H9 (cell line): ENCODE results near the gene C3orf20. TPM values are rescaled to one million over a fixed set of nuclear protein-coding genes. Genes with fewer than 3 reads are reported as not detected.

ENCODE experiments used
- DNase-seq: peaks from one replicate; pipeline ENCODE4 v3.0.0-alpha.2; 2017
- H2AFZ ChIP-seq: one replicate; pipeline ENCODE4 v1.6.1; 2013; ENCODE audit warnings: mild to moderate bottlenecking, low read length, control low read depth, moderate library complexity
- H2AK5ac ChIP-seq: 2 replicates; pipeline ENCODE4 v1.6.1; 2013; ENCODE audit warnings: low read length, control low read depth, mixed read lengths; ENCODE audit not compliant: insufficient read length
- H2BK120ac ChIP-seq: one replicate; pipeline ENCODE4 v1.6.1; 2013; ENCODE audit warnings: low read depth, mild to moderate bottlenecking, low read length, control low read depth, inconsistent platforms; ENCODE audit not compliant: poor library complexity, severe bottlenecking
- H2BK12ac ChIP-seq: 2 replicates; pipeline ENCODE4 v1.6.1; 2013; ENCODE audit warnings: low read length, control low read depth, mixed read lengths, low read depth; ENCODE audit not compliant: insufficient read length
- H2BK15ac ChIP-seq: 2 replicates; pipeline ENCODE4 v1.6.1; 2013; ENCODE audit warnings: low read depth, low read length, control low read depth
- H2BK20ac ChIP-seq: one replicate; pipeline ENCODE4 v1.6.1; 2013; ENCODE audit warnings: low read depth, mild to moderate bottlenecking, low read length, control low read depth, inconsistent platforms; ENCODE audit not compliant: poor library complexity, severe bottlenecking
- H2BK5ac ChIP-seq: 2 replicates; pipeline ENCODE4 v1.6.1; 2013; ENCODE audit warnings: low read length, control low read depth, mixed read lengths; ENCODE audit not compliant: insufficient read length
- H3K14ac ChIP-seq: 2 replicates; pipeline ENCODE4 v1.6.1; 2013; ENCODE audit warnings: low read length, control low read depth; ENCODE audit not compliant: insufficient read depth
- H3K18ac ChIP-seq: 2 replicates; pipeline ENCODE4 v1.6.1; 2013; ENCODE audit warnings: low read depth, mild to moderate bottlenecking, mixed read lengths, low read length, control low read depth; ENCODE audit not compliant: insufficient read length
- H3K23ac ChIP-seq: 2 replicates; pipeline ENCODE4 v1.6.1; 2013; ENCODE audit warnings: low read length, control low read depth, mixed read lengths, low read depth; ENCODE audit not compliant: insufficient read length
- H3K23me2 ChIP-seq: 2 replicates; pipeline ENCODE4 v1.6.1; 2013; ENCODE audit warnings: low read depth, mild to moderate bottlenecking, mixed read lengths, low read length, control low read depth; ENCODE audit not compliant: insufficient read length, poor library complexity, severe bottlenecking
- H3K27ac ChIP-seq: 2 replicates; pipeline ENCODE4 v1.5.1; 2013; ENCODE audit warnings: low read length, control low read depth, mixed read lengths, low read depth; ENCODE audit not compliant: insufficient read length
- H3K27me3 ChIP-seq: 2 replicates; pipeline ENCODE4 v1.6.1; 2013; ENCODE audit warnings: low read length, control low read depth, inconsistent platforms; ENCODE audit not compliant: insufficient read depth
- H3K4ac ChIP-seq: 2 replicates; pipeline ENCODE4 v1.6.1; 2013; ENCODE audit warnings: low read depth, mild to moderate bottlenecking, control low read depth, inconsistent platforms, low read length, moderate library complexity
- H3K4me1 ChIP-seq: 2 replicates; pipeline ENCODE4 v1.6.1; 2013; ENCODE audit warnings: low read length, control low read depth, inconsistent platforms; ENCODE audit not compliant: insufficient read depth
- H3K4me2 ChIP-seq: 2 replicates; pipeline ENCODE4 v1.6.1; 2013; ENCODE audit warnings: low read length, control low read depth, mixed read lengths; ENCODE audit not compliant: insufficient read length, insufficient read depth
- H3K56ac ChIP-seq: 2 replicates; pipeline ENCODE4 v1.6.1; 2013; ENCODE audit warnings: low read depth, mild to moderate bottlenecking, mixed read lengths, low read length, control low read depth; ENCODE audit not compliant: insufficient read length
- H3K79me1 ChIP-seq: 2 replicates; pipeline ENCODE4 v1.6.1; 2013; ENCODE audit warnings: low read depth, mild to moderate bottlenecking, moderate library complexity, low read length, control low read depth, inconsistent platforms; ENCODE audit not compliant: insufficient read depth, poor library complexity, severe bottlenecking
- H3K79me2 ChIP-seq: 2 replicates; pipeline ENCODE4 v1.6.1; 2013; ENCODE audit warnings: low read length, control low read depth, inconsistent platforms; ENCODE audit not compliant: insufficient read depth
- H3K9ac ChIP-seq: 2 replicates; pipeline ENCODE4 v1.6.1; 2013; ENCODE audit warnings: low read length, control low read depth, mixed read lengths; ENCODE audit not compliant: insufficient read length; ENCODE audit errors: extremely low read depth
- H3K9me3 ChIP-seq: one replicate; pipeline ENCODE4 v1.6.1; 2013; ENCODE audit warnings: low read depth, low read length, inconsistent platforms; ENCODE audit not compliant: control insufficient read depth
- H3T11ph ChIP-seq: one replicate; pipeline ENCODE4 v1.6.1; 2013; ENCODE audit warnings: mild to moderate bottlenecking, low read length, control low read depth, inconsistent platforms
- H4K20me1 ChIP-seq: one replicate; pipeline ENCODE4 v1.6.1; 2013; ENCODE audit not compliant: control insufficient read depth, insufficient read length, insufficient read depth
- H4K5ac ChIP-seq: 2 replicates; pipeline ENCODE4 v1.6.1; 2013; ENCODE audit warnings: low read depth, mild to moderate bottlenecking, mixed read lengths, low read length, control low read depth; ENCODE audit not compliant: insufficient read length
- H4K8ac ChIP-seq: replicated peaks from 2 replicates; pipeline ENCODE4 v1.6.1; 2013; ENCODE audit warnings: low read length, control low read depth, mixed read lengths, low read depth; ENCODE audit not compliant: insufficient read length
- H4K91ac ChIP-seq: 2 replicates; pipeline ENCODE4 v1.6.1; 2013; ENCODE audit warnings: low read depth, mild to moderate bottlenecking, moderate library complexity, mixed read lengths, low read length, control low read depth; ENCODE audit not compliant: insufficient read length
- H3K27ac Mint-ChIP-seq, 3 experiments: 2 replicates in 2 of 3; 3 replicates in 1 of 3; pipeline ENCODE4 v1.8.0; 2020 to 2021; ENCODE audit warnings: mixed read lengths in 3 of 3, mild to moderate bottlenecking in 1 of 3, moderate library complexity in 1 of 3
- H3K27me3 Mint-ChIP-seq: 2 replicates; pipeline ENCODE4 v1.8.0; 2021; ENCODE audit warnings: low read depth, mild to moderate bottlenecking, moderate library complexity, mixed read lengths
- H3K36me3 Mint-ChIP-seq, 3 experiments: 2 replicates in 2 of 3; 3 replicates in 1 of 3; pipeline ENCODE4 v1.8.0; 2020 to 2021; ENCODE audit warnings: low read depth in 3 of 3, mixed read lengths in 3 of 3; ENCODE audit not compliant: insufficient read depth in 1 of 3
- H3K4me1 Mint-ChIP-seq, 2 experiments: 2 replicates each; pipeline ENCODE4 v1.8.0; 2020; ENCODE audit warnings: mixed read lengths in 2 of 2
- H3K4me3 Mint-ChIP-seq, 2 experiments: 2 replicates in 1 of 2; 3 replicates in 1 of 2; pipeline ENCODE4 v1.8.0; 2020 to 2021; ENCODE audit warnings: mild to moderate bottlenecking in 2 of 2, mixed read lengths in 2 of 2, moderate library complexity in 1 of 2
- H3K9me3 Mint-ChIP-seq, 2 experiments: 2 replicates in 1 of 2; 3 replicates in 1 of 2; pipeline ENCODE4 v1.8.0; 2020; ENCODE audit warnings: mild to moderate bottlenecking in 2 of 2, mixed read lengths in 2 of 2, moderate library complexity in 1 of 2
- CTCF ChIP-seq: fragments of 200-600 bp; sonication (generic); conservative IDR thresholded peaks from 3 replicates; pipeline ENCODE4 v1.8.0; 2021; ENCODE audit warnings: antibody characterized with exemption, mild to moderate bottlenecking
- WGBS: extraction: QIAGEN DNeasy Blood & Tissue Kit; methylation state at CpG from one replicate; pipeline ENCODE4 v1.1.7; 2013; ENCODE audit warnings: missing lambda C conversion rate, low lambda C conversion rate, mixed read lengths; ENCODE audit not compliant: insufficient read length; ENCODE audit errors: extremely low coverage; 5-methylcytosine and 5-hydroxymethylcytosine counted together
- total RNA-seq: library from RNA; stranded (reverse); gene quantifications from 2 replicates; pipeline ENCODE4 v1.2.1, GENCODE V29; 2021

The C3orf20 gene
- total RNA-seq, 1 experiment from 2014 or later = not detected

GRCh38 chr3:14631101-14631497 is 43.8 kb upstream of the C3orf20 start:
- no peak overlapping the region for H3T11ph ChIP-seq
- H3K9me3 ChIP-seq = no peaks in the 10 kb centered on the region
- no peak overlapping the region for H3K23ac ChIP-seq
- no peak overlapping the region for H2BK15ac ChIP-seq
- H2BK20ac ChIP-seq = no peak overlapping the region
- H3K14ac ChIP-seq = no peak overlapping the region
- no peak overlapping the region for H2BK12ac ChIP-seq
- H4K8ac ChIP-seq = no peak overlapping the region
- DNase-seq = no peak
- no peak overlapping the region for H2BK5ac ChIP-seq
- Mint-ChIP-seq H3K4me1 (peaks cover 11 to 12% of the 10 kb centered on the region in 2 experiments), H3K27ac (no peak overlapping the region), H3K4me3 (no peak overlapping the region), H3K36me3 (no peaks in the 10 kb centered on the region; a peak in 1 of 7 replicates), H3K9me3 (no peaks in the 10 kb centered on the region), H3K27me3 (peaks cover 17% of the 10 kb centered on the region)
- no peaks in the 10 kb centered on the region; the same call in 1 of the 2 replicates for H3K4me1 ChIP-seq
- H2AFZ ChIP-seq = no peak overlapping the region
- no peak overlapping the region for H3K18ac ChIP-seq
- no peak overlapping the region for H2BK120ac ChIP-seq
- no peak overlapping the region for H3K27ac ChIP-seq
- H3K79me1 ChIP-seq = no peaks in the 10 kb centered on the region
- no peak for TF ChIP-seq CTCF
- H4K5ac ChIP-seq = no peak overlapping the region
- no peaks in the 10 kb centered on the region for H3K79me2 ChIP-seq
- H2AK5ac ChIP-seq = no peak overlapping the region
- H3K27me3 ChIP-seq = no peaks in the 10 kb centered on the region
- H3K56ac ChIP-seq = no peak overlapping the region
- H3K9ac ChIP-seq = no peak overlapping the region
- H3K4me2 ChIP-seq = no peak overlapping the region
- WGBS = no CpG with 5 or more reads among the region's 5 CpGs
- no peak overlapping the region for H3K4ac ChIP-seq
- H4K20me1 ChIP-seq = peaks cover 2% of the 10 kb centered on the region
- no peaks in the 10 kb centered on the region for H3K23me2 ChIP-seq
- H4K91ac ChIP-seq = no peak overlapping the region
